ENCODE results near the gene RBMS3. TPM values are rescaled to one million over a fixed set of nuclear protein-coding genes. Genes with fewer than 3 reads are reported as not detected.

The RBMS3 gene
- total RNA-seq, 1 donor from 2014 or later, result 3.8 TPM

GRCh38 chr3:29414468-29415224 lies 133.8 kb downstream of the RBMS3 start:
- Mint-ChIP-seq H3K27me3 (no peaks in the 10 kb centered on the region), H3K27ac (no peak overlapping the region), H3K4me1 (ENCODE audit: low read depth) (no peaks in the 10 kb centered on the region), H3K4me3 (ENCODE audit: low read depth) (no peak overlapping the region), H3K9me3 (ENCODE audit: low read depth) (no peaks in the 10 kb centered on the region), H3K36me3 (ENCODE audit: insufficient read depth) (no peaks in the 10 kb centered on the region)
- no peak for TF ChIP-seq CTCF (IDR thresholded peaks at IDR 0.05; ENCODE audit: unreplicated experiment)
- DNase-seq (ENCODE audit: low spot score, unreplicated experiment), result no peak

- no peak for DNase-seq (ENCODE audit: low spot score, unreplicated experiment)
- no peak for TF ChIP-seq CTCF (IDR thresholded peaks at IDR 0.05; ENCODE audit: unreplicated experiment)
- H3K27ac Mint-ChIP-seq, result no peak overlapping the region
- no peaks in the 10 kb centered on the region for H3K4me1 Mint-ChIP-seq (ENCODE audit: low read depth)
- no peaks in the 10 kb centered on the region for H3K27me3 Mint-ChIP-seq
- H3K9me3 Mint-ChIP-seq (ENCODE audit: low read depth), result no peaks in the 10 kb centered on the region
- H3K36me3 Mint-ChIP-seq (ENCODE audit: insufficient read depth), result no peaks in the 10 kb centered on the region
- H3K4me3 Mint-ChIP-seq (ENCODE audit: low read depth), result no peak overlapping the region
Measured at GRCh38 chr3:29415482-29416223, 134.8 kb downstream of the RBMS3 start.

- H3K36me3 Mint-ChIP-seq (ENCODE audit: insufficient read depth), result no peaks in the 10 kb centered on the region
- no peak for DNase-seq (ENCODE audit: low spot score, unreplicated experiment)
- no peaks in the 10 kb centered on the region for H3K9me3 Mint-ChIP-seq (ENCODE audit: low read depth)
- no peaks in the 10 kb centered on the region for H3K4me1 Mint-ChIP-seq (ENCODE audit: low read depth)
- H3K27me3 Mint-ChIP-seq, result no peaks in the 10 kb centered on the region
- no peak overlapping the region for H3K27ac Mint-ChIP-seq
- no peak overlapping the region for H3K4me3 Mint-ChIP-seq (ENCODE audit: low read depth)
- TF ChIP-seq CTCF (IDR thresholded peaks at IDR 0.05; ENCODE audit: unreplicated experiment), result no peak
Measured at GRCh38 chr3:29416514-29416913, 135.6 kb downstream of the RBMS3 start.

GRCh38 chr3:29420106-29420505 lies 139.2 kb downstream of the RBMS3 start:
- Mint-ChIP-seq H3K4me1 (ENCODE audit: low read depth) (no peaks in the 10 kb centered on the region), H3K9me3 (ENCODE audit: low read depth) (no peaks in the 10 kb centered on the region)

More at GRCh38 chr3:29420106-29420505, 139.2 kb downstream of the RBMS3 start:
- H3K36me3 Mint-ChIP-seq (ENCODE audit: insufficient read depth), result no peaks in the 10 kb centered on the region
- H3K27ac Mint-ChIP-seq, result no peak overlapping the region
- H3K4me3 Mint-ChIP-seq (ENCODE audit: low read depth), result no peak overlapping the region
- no peak for TF ChIP-seq CTCF (IDR thresholded peaks at IDR 0.05; ENCODE audit: unreplicated experiment)
- DNase-seq (ENCODE audit: low spot score, unreplicated experiment), result no peak
- no peaks in the 10 kb centered on the region for H3K27me3 Mint-ChIP-seq
